HEK293T (cell line): ENCODE measurements around the gene GMDS.

Source experiments
- LEF1 ChIP-seq: fragments of 450-650 bp; IDR thresholded peaks from 2 replicates; pipeline ENCODE4 v1.6.1; 2017; ENCODE audit warnings: mild to moderate bottlenecking, borderline replicate concordance
- SP1 ChIP-seq: fragments of 450-650 bp; IDR thresholded peaks from 2 replicates; pipeline ENCODE4 v1.6.1; 2017
- TARDBP ChIP-seq: fragments of 450-650 bp; IDR thresholded peaks from 2 replicates; pipeline ENCODE4 v1.6.1; 2016

DNA sequence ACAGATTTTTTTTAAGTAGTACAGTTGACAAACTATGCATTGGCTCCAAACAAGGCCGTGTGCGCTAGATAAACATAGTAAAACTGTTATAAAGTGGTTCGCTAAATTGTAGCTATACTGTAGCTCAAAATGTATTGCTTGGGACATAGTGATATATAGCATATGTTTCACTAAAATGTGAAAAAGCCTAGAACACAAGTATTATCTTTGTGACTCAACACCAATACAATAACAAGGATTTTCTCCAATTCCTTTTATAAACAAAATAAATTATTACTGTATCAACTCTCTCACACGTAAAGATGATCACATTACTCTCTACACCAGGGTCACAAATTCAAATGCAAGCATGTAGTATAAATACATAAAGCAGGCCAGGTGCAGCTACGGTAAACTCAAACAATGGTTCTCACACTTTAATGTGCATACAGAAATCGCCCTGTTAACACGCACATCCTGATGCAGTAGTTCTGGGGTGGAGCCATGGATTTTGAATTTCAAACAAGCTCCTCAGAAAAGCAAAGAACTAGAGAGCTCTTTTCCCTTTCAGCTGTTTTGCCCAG lies 214.6 kb downstream of the GMDS start:
- TF ChIP-seq SP1 (no peak), TARDBP (no peak), LEF1 (no peak)
